Stimulated activated CD8-positive, alpha-beta memory T cell treated with anti-CD3 and anti-CD28 coated beads, Interleukin-15, amount 100 ng/mL, for 48 hours (primary cell): ENCODE results near the gene PRCD.
A peak's percentile ranks its signal among the peaks of the same experiment; 100 is the strongest.
"Not testable (repeated sequence)": the region's sequence is repeated elsewhere in the genome, so short reads cannot be mapped to it uniquely, and the experiment has no call there.

Experiments
- DNase-seq, 2 donors: peaks; one replicate each; pipeline ENCODE4 v3.0.0-alpha.2; 2020; ENCODE audit warnings: low read depth in 2 of 2

Gene PRCD

GRCh38 chr17:76504117-76504516 is 35.7 kb upstream of the PRCD start:
- no peak for DNase-seq

DNA sequence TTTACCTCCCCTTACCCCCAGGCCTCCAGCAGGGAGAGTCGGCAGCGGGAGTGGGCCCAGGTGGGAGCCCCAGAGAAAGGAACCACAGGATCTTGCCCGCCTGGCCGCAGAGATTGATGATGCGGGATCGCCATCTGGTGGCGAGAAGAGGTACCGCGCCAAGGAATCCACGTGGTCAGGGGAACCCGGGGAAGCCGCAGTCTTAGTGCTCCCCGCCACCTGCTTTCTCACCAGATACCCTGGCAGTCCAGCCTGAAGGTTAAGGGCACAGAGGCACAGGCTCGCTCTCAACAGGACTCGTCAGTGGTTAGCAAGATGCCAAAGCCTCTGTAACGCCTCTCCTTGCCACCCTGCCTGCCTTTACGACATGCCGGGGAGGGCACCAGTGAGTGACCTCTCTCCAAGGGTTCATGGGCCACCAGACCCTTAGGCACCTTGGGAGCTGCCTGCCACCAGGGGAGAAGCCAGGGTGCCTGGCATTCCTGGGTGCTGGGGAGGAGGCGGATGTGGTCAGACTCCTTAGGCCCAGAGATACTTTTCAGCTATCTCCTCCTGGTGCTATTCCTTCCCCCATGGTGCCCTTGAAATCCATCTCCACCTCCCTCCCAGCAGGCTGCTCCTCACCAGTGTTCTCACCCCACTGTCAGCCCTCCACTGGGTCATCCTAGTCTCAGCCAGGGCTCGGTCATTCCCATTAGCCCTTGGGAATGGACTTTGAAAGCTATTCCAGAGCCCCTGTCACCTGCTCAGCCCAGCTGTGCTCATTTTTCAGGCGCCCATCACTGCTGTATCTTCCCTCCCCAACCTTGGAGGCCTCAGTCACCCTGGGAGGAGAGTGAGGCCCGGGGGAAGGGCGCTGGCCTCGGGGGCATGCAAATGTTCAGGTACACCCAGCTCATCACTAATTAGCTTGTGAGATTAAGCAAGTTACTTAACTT is 33.2 kb upstream of the PRCD start:
- peak; percentile 75 to 76 for DNase-seq

- DNase-seq, result not testable (repeated sequence)
These were observed 31.3 kb upstream of the PRCD start for GRCh38 chr17:76508472-76509063.

GRCh38 chr17:76510831-76511244 is 29.0 kb upstream of the PRCD start:
- no peak for DNase-seq

- no peak for DNase-seq
These were observed 28.0 kb upstream of the PRCD start for GRCh38 chr17:76511668-76512365.

DNA sequence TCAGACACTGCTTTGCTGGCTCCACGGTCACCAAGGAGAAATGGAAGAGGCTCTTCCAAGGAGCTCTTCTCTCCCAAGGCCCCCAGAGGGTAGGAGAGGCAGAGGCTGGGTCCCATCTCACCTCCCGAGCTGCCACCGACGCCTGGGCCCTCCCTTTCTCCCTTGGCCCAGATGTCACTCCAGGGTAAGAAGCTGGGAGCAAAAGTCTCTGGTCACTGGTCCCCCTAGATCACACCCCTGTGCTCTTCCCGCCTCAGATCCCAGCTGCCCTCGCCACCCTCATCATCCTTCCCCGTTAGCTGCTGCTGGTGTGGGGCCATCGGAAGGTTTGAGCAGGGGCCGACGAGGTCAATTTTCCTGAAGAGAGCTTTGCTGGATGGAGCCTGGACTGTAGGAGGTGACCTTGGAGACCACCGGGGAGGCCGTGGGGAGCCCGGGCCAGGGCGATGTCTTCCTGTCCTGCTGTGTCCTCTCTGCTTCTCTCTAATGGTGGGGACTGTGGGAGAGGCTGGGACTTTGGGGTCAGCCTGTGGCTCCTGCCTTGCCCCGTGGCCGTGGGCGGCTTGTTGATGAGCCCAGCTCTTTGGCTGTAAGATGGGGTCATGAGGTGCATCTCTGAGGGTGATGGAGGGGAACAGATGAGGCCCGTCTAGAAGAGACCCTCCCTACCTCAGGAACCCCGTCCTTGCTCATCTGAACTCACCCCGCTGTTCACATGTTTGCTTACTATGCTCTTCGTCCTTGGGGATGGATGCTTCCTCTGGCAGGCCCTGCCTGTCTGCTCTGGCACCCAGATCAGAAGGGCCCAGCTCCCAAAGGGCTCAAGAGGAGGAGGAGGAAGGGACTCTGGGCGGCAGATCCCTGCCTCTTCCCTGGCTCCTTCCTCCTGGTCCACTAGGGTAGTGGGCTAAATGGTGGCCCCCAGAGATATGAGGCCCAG is 27.2 kb upstream of the PRCD start:
- DNase-seq, result no peak

GRCh38 chr17:76513306-76513692 is 26.5 kb upstream of the PRCD start:
- DNase-seq, result no peak

- not testable (repeated sequence) for DNase-seq
These were observed 25.5 kb upstream of the PRCD start for GRCh38 chr17:76514355-76514754.

DNA sequence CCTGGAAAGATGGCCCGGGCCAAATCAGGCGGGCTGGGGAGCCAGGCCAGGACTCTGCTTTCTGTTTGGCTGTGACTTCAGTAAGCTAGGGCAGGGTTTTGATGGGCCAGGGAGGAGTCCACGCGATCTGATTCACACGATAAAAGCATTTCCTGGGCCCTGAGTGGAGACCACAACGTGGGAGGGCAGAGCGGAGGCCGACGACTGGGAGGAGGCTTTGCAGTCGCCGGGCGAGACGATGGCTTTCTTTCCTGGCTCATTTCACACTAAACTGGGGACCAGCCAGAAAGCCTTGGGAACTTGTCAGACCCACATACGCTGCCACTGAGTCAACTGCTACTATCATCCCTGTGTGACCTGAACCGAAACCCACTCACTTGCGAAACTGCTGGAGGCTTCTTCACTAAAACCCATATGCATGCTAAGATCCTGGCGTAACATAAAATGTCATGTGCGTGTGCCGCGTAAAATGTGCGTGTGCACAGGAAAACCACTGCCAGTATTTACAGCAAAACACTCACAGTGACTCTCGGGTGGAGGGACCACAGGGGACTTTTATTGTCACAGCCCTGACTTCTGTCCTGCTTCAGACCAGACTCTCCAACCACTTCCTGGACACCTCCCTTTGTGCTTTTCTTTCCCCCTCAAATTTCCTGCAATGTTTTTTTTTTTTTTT is 24.4 kb upstream of the PRCD start:
- peak; percentile 83 to 88 for DNase-seq

DNA sequence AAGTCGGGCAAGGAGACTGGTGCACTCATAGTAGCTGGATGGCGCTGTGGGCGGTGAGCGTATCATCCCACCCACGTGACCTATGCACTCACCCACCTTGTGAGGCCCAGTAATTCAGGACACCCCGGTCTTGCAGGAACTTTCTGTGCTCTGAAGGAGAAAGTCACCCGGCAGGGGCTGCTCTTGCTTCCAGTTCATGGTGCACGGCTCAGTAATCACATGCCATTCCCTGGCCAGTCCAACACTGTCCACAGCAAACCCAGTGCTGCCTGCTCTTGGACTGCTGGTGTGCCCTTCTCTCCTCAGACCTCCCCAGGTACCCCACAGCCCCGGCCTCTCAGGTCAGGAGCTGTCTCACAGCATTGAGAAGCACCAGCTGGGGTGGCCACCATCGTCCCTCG is 22.2 kb upstream of the PRCD start:
- no peak for DNase-seq

- DNase-seq, result no peak
These were observed 20.5 kb upstream of the PRCD start for GRCh38 chr17:76519048-76519966.

DNA sequence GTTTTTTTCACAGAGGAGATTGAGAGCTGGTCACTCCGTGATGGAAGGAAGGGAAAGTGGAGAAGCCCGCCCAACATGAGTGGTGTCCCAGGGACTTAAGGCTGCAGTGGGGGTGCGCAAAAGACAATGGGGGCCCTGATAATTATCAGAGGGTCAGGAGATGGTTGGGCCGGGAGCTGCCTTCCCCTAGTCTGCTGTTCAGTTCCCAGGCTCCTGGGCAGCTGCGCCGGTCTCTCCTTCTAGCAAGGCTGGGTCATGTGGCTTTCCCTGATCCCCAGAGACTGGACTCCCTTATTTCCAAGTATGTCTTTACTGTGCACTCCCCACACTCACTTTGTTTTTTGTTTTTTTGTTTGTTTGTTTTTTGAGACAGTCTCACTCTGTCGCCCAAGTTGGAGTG is 18.6 kb upstream of the PRCD start:
- no peak for DNase-seq

DNA sequence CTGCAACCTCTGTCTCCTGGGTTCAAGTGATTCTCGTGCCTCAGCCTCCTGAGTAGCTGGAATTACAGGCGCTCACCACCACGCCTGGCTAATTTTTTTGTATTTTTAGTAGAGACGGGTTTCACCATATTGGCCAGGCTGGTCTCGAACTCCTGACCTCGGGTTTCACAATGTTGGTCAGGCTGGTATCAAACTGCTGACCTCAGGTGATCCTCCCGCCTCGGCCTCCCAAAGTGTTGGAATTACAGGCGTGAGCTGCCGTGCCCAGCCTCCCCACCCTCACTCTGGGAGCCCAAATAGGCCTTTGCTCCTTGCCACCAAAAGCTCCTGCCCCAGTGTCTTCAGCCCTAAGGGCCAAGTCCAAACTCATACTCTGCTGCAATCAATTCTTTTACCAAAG is 18.2 kb upstream of the PRCD start:
- DNase-seq, result not testable (repeated sequence)

DNA sequence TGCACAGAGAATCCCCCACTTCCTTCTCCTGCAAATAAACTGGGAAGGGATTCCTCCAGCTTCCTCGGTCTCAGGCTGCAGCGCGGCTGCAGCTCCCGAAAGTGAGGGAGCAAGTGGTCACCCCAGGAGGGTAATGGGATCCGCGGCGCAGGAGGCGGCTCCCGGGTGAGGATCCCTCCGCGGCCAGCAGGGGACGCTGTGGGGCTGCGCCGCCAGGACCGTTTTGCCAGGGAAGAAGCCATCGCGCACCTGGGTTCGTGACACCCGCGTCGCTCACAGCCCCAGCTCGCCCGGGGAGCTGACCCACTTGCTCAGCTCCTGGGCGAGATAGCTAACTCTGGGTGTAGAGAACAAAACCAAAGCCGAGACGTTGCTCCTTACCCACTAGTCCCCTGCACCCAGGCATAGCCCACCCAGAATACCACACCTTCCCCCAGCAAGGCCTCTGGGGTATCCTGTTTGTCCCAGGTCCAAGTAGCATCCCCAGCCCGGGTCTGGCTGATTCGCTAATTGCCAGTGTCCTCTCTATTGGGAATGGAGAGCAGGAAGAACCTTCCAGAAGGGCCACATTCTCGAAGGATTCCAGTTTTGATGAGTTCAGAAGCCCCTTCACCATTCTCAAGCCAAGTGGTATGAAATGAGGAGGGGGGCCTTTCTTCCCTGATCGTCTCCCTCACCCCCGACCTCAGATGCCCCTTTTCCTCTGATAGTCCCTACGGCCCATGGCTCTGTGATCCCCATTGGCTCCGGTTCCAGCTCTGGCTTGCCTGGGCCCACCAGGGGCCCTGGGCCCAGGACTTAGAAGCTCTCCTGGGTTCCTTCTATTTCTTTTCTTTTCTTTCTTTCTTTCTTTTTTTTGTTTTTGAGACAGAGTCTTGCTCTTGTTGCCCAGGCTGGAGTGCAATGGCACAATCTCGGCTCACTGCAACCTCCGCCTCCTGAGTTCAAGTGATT is 16.5 kb upstream of the PRCD start:
- DNase-seq, result peak; percentile 59 to 65

- DNase-seq, result no peak
These were observed 15.0 kb upstream of the PRCD start for GRCh38 chr17:76524598-76525512.

DNA sequence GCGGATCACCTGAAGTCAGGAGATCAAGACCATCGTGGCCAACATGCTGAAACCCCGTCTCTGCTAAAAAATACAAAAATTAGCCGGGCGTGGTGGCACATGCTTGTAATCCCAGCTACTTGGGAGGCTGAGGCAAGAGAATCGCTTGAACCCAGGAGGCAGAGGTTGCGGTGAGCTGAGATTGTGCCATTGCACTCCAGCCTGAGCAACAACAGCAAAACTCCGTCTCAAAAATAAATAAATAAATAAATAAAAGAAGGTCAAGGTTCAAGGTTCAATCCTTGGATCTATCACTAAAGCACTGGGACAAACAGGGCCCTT is 14.4 kb upstream of the PRCD start:
- not testable (repeated sequence) for DNase-seq

- not testable (repeated sequence) for DNase-seq
These were observed 12.8 kb upstream of the PRCD start for GRCh38 chr17:76527016-76527415.
